H1 (cell line): ENCODE measurements around the gene PNRC1. TPM values are rescaled to one million over a fixed set of nuclear protein-coding genes. Genes with fewer than 3 reads are reported as not detected.
"Not testable (repeated sequence)": the region's sequence is repeated elsewhere in the genome, so short reads cannot be mapped to it uniquely, and the experiment has no call there.

Source experiments
- CTCF ChIA-PET: fragments of 300-600 bp; sonication (Branson Sonifier 250); formaldehyde crosslinking; loops from one replicate; lab custom pipeline; 2021; ENCODE audit not compliant: partially characterized antibody; lab: Charles Lee
- POLR2A ChIA-PET: fragments of 300-600 bp; sonication (Branson Sonifier 250); formaldehyde crosslinking; loops from one replicate; lab custom pipeline; 2021; ENCODE audit warnings: inconsistent platforms; ENCODE audit not compliant: partially characterized antibody; lab: Charles Lee
- DNase-seq, 2 experiments: peaks; one replicate each; pipeline versions ENCODE4 v3.0.0 to v3.0.0-alpha.2; 2010 to 2022; ENCODE audit warnings: low spot score in 2 of 2, low read depth in 1 of 2, mixed read lengths in 1 of 2
- FAIRE-seq: peaks from 2 replicates; lab custom pipeline; 2011; peaks lifted over from hg19 to GRCh38; lab: Jason Lieb, UNC
- H2AFZ ChIP-seq: 2 replicates; pipeline ENCODE4 v1.8.1; 2012; ENCODE audit warnings: low read length, inconsistent platforms
- H2AK5ac ChIP-seq: 2 replicates; pipeline ENCODE4 v1.6.1; 2013; ENCODE audit warnings: low read depth, low read length
- H2BK120ac ChIP-seq: replicated peaks from 2 replicates; pipeline ENCODE3; 2013; ENCODE audit warnings: low read depth, low read length, inconsistent platforms
- H2BK12ac ChIP-seq: 2 replicates; pipeline ENCODE4 v1.6.1; 2013; ENCODE audit warnings: low read depth, low read length
- H2BK15ac ChIP-seq: 2 replicates; pipeline ENCODE4 v1.6.1; 2013; ENCODE audit warnings: low read length
- H2BK20ac ChIP-seq: 2 replicates; pipeline ENCODE4 v1.6.1; 2013; ENCODE audit warnings: low read length
- H2BK5ac ChIP-seq: 2 replicates; pipeline ENCODE4 v1.6.1; 2013; ENCODE audit warnings: low read depth, low read length
- H3K14ac ChIP-seq: 2 replicates; pipeline ENCODE4 v1.6.1; 2013; ENCODE audit warnings: inconsistent platforms; ENCODE audit not compliant: insufficient read length
- H3K18ac ChIP-seq: 2 replicates; pipeline ENCODE4 v1.6.1; 2013; ENCODE audit warnings: low read length; ENCODE audit errors: extremely low read depth
- H3K23ac ChIP-seq: 2 replicates; pipeline ENCODE4 v1.6.1; 2013; ENCODE audit warnings: inconsistent platforms; ENCODE audit not compliant: insufficient read length
- H3K23me2 ChIP-seq: 2 replicates; pipeline ENCODE4 v1.6.1; 2013; ENCODE audit warnings: low read depth, low read length
- H3K27ac ChIP-seq: 2 replicates; pipeline ENCODE4 v1.6.1; 2011; ENCODE audit warnings: low read depth, low read length, inconsistent platforms
- H3K27me3 ChIP-seq, 4 experiments: replicated peaks in 1 of 4; 1 replicate in 1 of 4; 2 replicates in 3 of 4; pipeline versions ENCODE4 v1.6.1 to v1.8.1; 2011 to 2013; ENCODE audit warnings: low read length in 3 of 4, mild to moderate bottlenecking in 3 of 4, inconsistent platforms in 2 of 4, mixed read lengths in 2 of 4, moderate library complexity in 1 of 4; ENCODE audit not compliant: control insufficient read depth in 3 of 4, insufficient read depth in 3 of 4; ENCODE audit errors: extremely low read depth in 1 of 4
- H3K36me3 ChIP-seq, 4 experiments: 2 replicates each; pipeline versions ENCODE4 v1.6.1 to v1.8.1; 2011 to 2013; ENCODE audit warnings: mild to moderate bottlenecking in 4 of 4, low read length in 3 of 4, moderate library complexity in 2 of 4, control low read depth in 1 of 4, inconsistent platforms in 1 of 4; ENCODE audit not compliant: insufficient read depth in 4 of 4, control insufficient read depth in 2 of 4
- H3K4ac ChIP-seq: replicated peaks from 2 replicates; pipeline ENCODE3; 2013; ENCODE audit warnings: low read length, low read depth, mixed read lengths, inconsistent platforms; ENCODE audit not compliant: insufficient read length
- H3K4me1 ChIP-seq, 4 experiments: replicated peaks in 1 of 4; 1 replicate in 1 of 4; 2 replicates in 3 of 4; pipeline versions ENCODE4 v1.6.1 to v1.8.1; 2011 to 2013; ENCODE audit warnings: low read length in 3 of 4, inconsistent platforms in 2 of 4, mixed read lengths in 1 of 4; ENCODE audit not compliant: insufficient read depth in 4 of 4, control insufficient read depth in 3 of 4
- H3K4me2 ChIP-seq, 2 experiments: 2 replicates each; pipeline versions ENCODE4 v1.6.1 to v1.8.1; 2011 to 2013; ENCODE audit warnings: low read depth in 2 of 2, low read length in 2 of 2, control low read depth in 1 of 2, inconsistent platforms in 1 of 2, mild to moderate bottlenecking in 1 of 2; ENCODE audit not compliant: insufficient read depth in 1 of 2
- H3K4me3 ChIP-seq, 4 experiments: fragments of 200-600, 300-600 bp in 1 of 4; sonication (generic), shearing (Covaris generic), sonication (Bioruptor Twin) in 1 of 4; 2 replicates each; pipeline versions ENCODE4 v1.5.1 to v1.8.1; 2011 to 2016; ENCODE audit warnings: low read length in 4 of 4, low read depth in 3 of 4, control low read depth in 2 of 4, inconsistent platforms in 2 of 4, mild to moderate bottlenecking in 2 of 4, mixed read lengths in 1 of 4, moderate library complexity in 1 of 4; ENCODE audit not compliant: insufficient read depth in 2 of 4; ENCODE audit errors: extremely low read depth in 1 of 4
- H3K56ac ChIP-seq: replicated peaks from 2 replicates; pipeline ENCODE3; 2013; ENCODE audit warnings: low read depth, mild to moderate bottlenecking, mixed read lengths, low read length, inconsistent platforms; ENCODE audit not compliant: insufficient read length
- H3K79me1 ChIP-seq: 2 replicates; pipeline ENCODE4 v1.6.1; 2013; ENCODE audit warnings: low read depth, low read length, control low read depth
- H3K79me2 ChIP-seq, 2 experiments: 2 replicates each; pipeline versions ENCODE4 v1.6.1 to v1.8.1; 2012 to 2013; ENCODE audit warnings: low read length in 2 of 2, mild to moderate bottlenecking in 2 of 2, inconsistent platforms in 1 of 2; ENCODE audit not compliant: insufficient read depth in 2 of 2, control insufficient read depth in 1 of 2
- H3K9ac ChIP-seq, 4 experiments: replicated peaks in 1 of 4; 1 replicate in 1 of 4; 2 replicates in 3 of 4; pipeline versions ENCODE4 v1.6.1 to v1.8.1; 2011 to 2013; ENCODE audit warnings: low read depth in 3 of 4, low read length in 3 of 4, control low read depth in 2 of 4, mild to moderate bottlenecking in 2 of 4, moderate library complexity in 2 of 4, inconsistent platforms in 1 of 4; ENCODE audit errors: extremely low read depth in 1 of 4
- H3K9me3 ChIP-seq, 2 experiments: 2 replicates each; pipeline versions ENCODE4 v1.6.1 to v1.8.1; 2012 to 2013; ENCODE audit warnings: mild to moderate bottlenecking in 2 of 2, moderate library complexity in 2 of 2, control low read depth in 1 of 2, inconsistent platforms in 1 of 2, low read depth in 1 of 2, low read length in 1 of 2, mixed read lengths in 1 of 2; ENCODE audit not compliant: insufficient read depth in 2 of 2
- H4K20me1 ChIP-seq, 2 experiments: replicated peaks in 1 of 2; 2 replicates each; pipeline versions ENCODE3 to v1.8.1; 2011 to 2013; ENCODE audit warnings: inconsistent platforms in 2 of 2, low read length in 2 of 2, mild to moderate bottlenecking in 1 of 2; ENCODE audit not compliant: insufficient read depth in 2 of 2, control insufficient read depth in 1 of 2
- H4K5ac ChIP-seq: 2 replicates; pipeline ENCODE4 v1.6.1; 2013; ENCODE audit warnings: low read length, low read depth, mixed read lengths, inconsistent platforms; ENCODE audit not compliant: insufficient read length
- H4K8ac ChIP-seq: 2 replicates; pipeline ENCODE4 v1.8.0; 2013; ENCODE audit warnings: mild to moderate bottlenecking, moderate library complexity, low read length, inconsistent platforms; ENCODE audit not compliant: insufficient read depth; ENCODE audit errors: extremely low read depth
- H4K91ac ChIP-seq: replicated peaks from 2 replicates; pipeline ENCODE3; 2013; ENCODE audit warnings: low read length, mixed read lengths, inconsistent platforms; ENCODE audit not compliant: insufficient read length
- WGBS, 2 experiments: shearing (Covaris generic) in 1 of 2; methylation state at CpG; one replicate each; pipeline versions ENCODE4 v1.1.6 to v1.1.7; 2013 to 2015; ENCODE audit warnings: low lambda C conversion rate in 2 of 2, mixed read lengths in 2 of 2, inconsistent platforms in 1 of 2, low coverage in 1 of 2, missing lambda C conversion rate in 1 of 2; ENCODE audit not compliant: insufficient replicate concordance in 2 of 2, insufficient coverage in 1 of 2, insufficient read length in 1 of 2; ENCODE audit errors: extremely low coverage in 1 of 2, missing lambda C conversion rate in 1 of 2; 5-methylcytosine and 5-hydroxymethylcytosine counted together
- polyA plus RNA-seq, 7 experiments: library from polyadenylated mRNA; depleted of rRNA in 3 of 7; stranded (reverse) in 5 of 7; unstranded in 2 of 7; fragments of >200 nt in 5 of 7; fragments of 200-250 nt in 2 of 7; gene quantifications; 1 replicate in 5 of 7; 2 replicates in 1 of 7; 4 replicates in 1 of 7; pipeline versions ENCODE4 v1.2.1 to v1.2.3, GENCODE V29; 2011 to 2013; ENCODE audit warnings: missing spikeins in 2 of 7, mixed read lengths in 2 of 7
- total RNA-seq: library from RNA; stranded (reverse); fragmentation: NEBNext Ultra II Directional; extraction: Animal tissue kit (Norgen Biotek cat#: 25700); gene quantifications from 2 replicates; pipeline ENCODE4 v1.2.1, GENCODE V29; 2021

The PNRC1 gene
- total and polyA plus RNA-seq, 2 of the 8 experiments (the other 6 are each of a cell fraction or from before 2014, with no cell fraction given) = 6.3 to 48.5 TPM

GRCh38 chr6:89064931-89065330 is 15.6 kb upstream of the PNRC1 start:
- H3K9me3 ChIP-seq, H3K27me3 ChIP-seq, FAIRE-seq, H3K23me2 ChIP-seq, DNase-seq, H3K27ac ChIP-seq, H2BK20ac ChIP-seq, H3K23ac ChIP-seq, H3K4me3 ChIP-seq, H2AFZ ChIP-seq, H3K79me1 ChIP-seq, H3K18ac ChIP-seq, H3K4me2 ChIP-seq, H3K56ac ChIP-seq, H2BK15ac ChIP-seq, H4K8ac ChIP-seq, H3K4me1 ChIP-seq, H3K36me3 ChIP-seq, H2BK12ac ChIP-seq, H4K20me1 ChIP-seq, H2AK5ac ChIP-seq, H3K14ac ChIP-seq, H4K5ac ChIP-seq, H2BK5ac ChIP-seq, H4K91ac ChIP-seq, H3K9ac ChIP-seq, H3K4ac ChIP-seq, H3K79me2 ChIP-seq, H2BK120ac ChIP-seq: not testable (repeated sequence)
- no CpG with 5 or more reads among the region's 22 CpGs for WGBS, 2 experiments
- ChIA-PET CTCF (interaction anchor here (0.9 to 1.8 kb wide), 3 partner anchors 10 to 81 kb away, joined by 3 to 5 read pairs (median 3); no protein-coding TSS in a partner anchor), POLR2A (interaction anchor here (1.1 kb wide), 1 partner anchor 16 kb away, joined by 3 read pairs; the partner anchor contains the start of gene PNRC1)

- not testable (repeated sequence) for H3K14ac ChIP-seq, H3K23me2 ChIP-seq, H3K9me3 ChIP-seq, H3K79me2 ChIP-seq, H3K27me3 ChIP-seq, H2AFZ ChIP-seq, H4K8ac ChIP-seq, FAIRE-seq, H2BK20ac ChIP-seq, H3K79me1 ChIP-seq, H4K5ac ChIP-seq, H3K23ac ChIP-seq, H2BK15ac ChIP-seq, H4K20me1 ChIP-seq, DNase-seq, H2BK120ac ChIP-seq, H4K91ac ChIP-seq, H3K4me2 ChIP-seq, H3K9ac ChIP-seq, H3K18ac ChIP-seq, H3K4ac ChIP-seq, H3K36me3 ChIP-seq, H3K4me3 ChIP-seq, H2AK5ac ChIP-seq, H3K27ac ChIP-seq, H3K4me1 ChIP-seq, H3K56ac ChIP-seq, H2BK12ac ChIP-seq, H2BK5ac ChIP-seq
- ChIA-PET POLR2A (interaction anchor here (1.1 kb wide), 1 partner anchor 14 kb away, joined by 3 read pairs; the partner anchor contains the start of gene PNRC1), CTCF (interaction anchor here (1.0 to 1.8 kb wide), 3 partner anchors 9 to 216 kb away, joined by 3 to 5 read pairs (median 3); no protein-coding TSS in a partner anchor)
- 91% methylated on average over 9 of the region's 9 CpGs; no CpG with 5 or more reads in 1 of the 2 experiments for WGBS, 2 experiments
Observed at GRCh38 chr6:89066121-89066520, 14.4 kb upstream of the PNRC1 start.
